Measurements from ENCODE around the gene DOCK3. TPM values are rescaled to one million over a fixed set of nuclear protein-coding genes. Genes with fewer than 3 reads are reported as not detected.

DOCK3 gene
- total and polyA plus RNA-seq, 10 of the 15 experiments (the other 5 are each of a cell fraction or from before 2014, with no cell fraction given): 0.02 to 0.52 (median 0.04) TPM; not detected in 5

DNA sequence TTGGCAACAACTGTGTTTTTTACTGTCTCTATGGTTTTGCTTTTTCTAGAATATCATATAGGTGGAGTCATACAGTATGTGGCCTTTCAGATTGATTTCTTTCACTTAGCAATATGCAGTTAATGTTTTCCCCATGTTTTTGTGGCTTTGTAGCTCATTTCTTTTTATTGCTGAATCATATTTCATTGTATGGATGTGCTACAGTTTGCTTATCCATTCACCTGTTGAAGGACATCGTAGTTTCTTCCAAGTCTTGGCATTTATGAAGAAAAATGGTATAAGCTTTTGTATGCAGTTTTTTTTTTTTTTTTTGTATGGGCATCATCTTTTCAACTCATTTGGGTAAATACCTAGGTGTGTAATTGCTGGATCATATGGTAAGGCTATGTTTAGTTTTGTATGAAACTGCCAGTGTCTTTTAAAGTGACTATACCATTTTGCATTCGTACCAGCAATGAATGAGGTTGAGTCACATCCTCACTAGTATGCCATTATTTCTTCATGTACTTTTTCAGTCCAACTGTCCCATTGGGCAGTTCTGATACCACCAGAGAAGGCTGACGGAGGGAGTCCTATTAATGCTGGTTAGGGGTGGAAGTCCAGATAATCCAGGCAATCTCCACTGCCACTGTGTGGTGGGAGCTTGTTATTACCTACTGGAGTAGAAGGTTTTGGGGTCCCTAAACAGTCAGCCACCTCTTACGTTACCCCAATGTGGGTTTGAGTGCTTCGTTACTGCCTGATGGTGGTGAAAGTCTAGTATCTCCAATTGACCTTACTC is 210.5 kb downstream of the DOCK3 start:
- WGBS (ENCODE audit: insufficient coverage, insufficient replicate concordance, low lambda C conversion rate, missing lambda C conversion rate): 8% methylated on average over 5 of the region's 5 CpGs
- Histone ChIP-seq H3K4me2 (ENCODE audit: control insufficient read depth, insufficient read depth) (no peak overlapping the region), H3K4me1 (ENCODE audit: control insufficient read depth, insufficient read depth, low read length) (no peaks in the 10 kb centered on the region), H4K20me1 (ENCODE audit: control insufficient read depth, insufficient read depth) (no peaks in the 10 kb centered on the region), H3K79me2 (ENCODE audit: control insufficient read depth, insufficient read depth, low read length) (no peaks in the 10 kb centered on the region), H2AFZ (ENCODE audit: control insufficient read depth, low read depth, low read length) (no peak overlapping the region), H3K9me3 (replicated peaks; ENCODE audit: control insufficient read depth, insufficient read depth, low read length) (no peaks in the 10 kb centered on the region), H3K4me3 (no peak overlapping the region), H3K9ac (ENCODE audit: control insufficient read depth, insufficient read depth, low read length) (no peak overlapping the region), H3K27me3 (replicated peaks in 1 of 2; ENCODE audit: control insufficient read depth in 2 of 2, insufficient read depth in 2 of 2, low read length in 1 of 2) (no peaks in the 10 kb centered on the region), H3K27ac (ENCODE audit: control insufficient read depth, insufficient read depth) (no peak overlapping the region), H3K36me3 (ENCODE audit: control insufficient read depth in 2 of 2, insufficient read depth in 2 of 2, low read length in 1 of 2) (no peaks in the 10 kb centered on the region)
- intact Hi-C loops (cut with micrococcal nuclease; ENCODE audit: unreplicated experiment): no loop called here
- POLR2A ChIA-PET: interaction anchor here (0.6 kb wide), 1 partner anchor 41 kb away, joined by 4 read pairs; no protein-coding TSS in a partner anchor
- DNase-seq (ENCODE audit: low read depth, low spot score): no peak
- BruUV-seq (replicated peaks): no TSS peak
- RAD21 ChIA-PET (ENCODE audit: unreplicated experiment): no interaction called here
- CTCF ChIA-PET: no interaction called here
- no peak for TF ChIP-seq TCF12 (IDR thresholded peaks at IDR 0.05; ENCODE audit: low read depth, low read length)
- TF ChIP-seq, protein P1, sequence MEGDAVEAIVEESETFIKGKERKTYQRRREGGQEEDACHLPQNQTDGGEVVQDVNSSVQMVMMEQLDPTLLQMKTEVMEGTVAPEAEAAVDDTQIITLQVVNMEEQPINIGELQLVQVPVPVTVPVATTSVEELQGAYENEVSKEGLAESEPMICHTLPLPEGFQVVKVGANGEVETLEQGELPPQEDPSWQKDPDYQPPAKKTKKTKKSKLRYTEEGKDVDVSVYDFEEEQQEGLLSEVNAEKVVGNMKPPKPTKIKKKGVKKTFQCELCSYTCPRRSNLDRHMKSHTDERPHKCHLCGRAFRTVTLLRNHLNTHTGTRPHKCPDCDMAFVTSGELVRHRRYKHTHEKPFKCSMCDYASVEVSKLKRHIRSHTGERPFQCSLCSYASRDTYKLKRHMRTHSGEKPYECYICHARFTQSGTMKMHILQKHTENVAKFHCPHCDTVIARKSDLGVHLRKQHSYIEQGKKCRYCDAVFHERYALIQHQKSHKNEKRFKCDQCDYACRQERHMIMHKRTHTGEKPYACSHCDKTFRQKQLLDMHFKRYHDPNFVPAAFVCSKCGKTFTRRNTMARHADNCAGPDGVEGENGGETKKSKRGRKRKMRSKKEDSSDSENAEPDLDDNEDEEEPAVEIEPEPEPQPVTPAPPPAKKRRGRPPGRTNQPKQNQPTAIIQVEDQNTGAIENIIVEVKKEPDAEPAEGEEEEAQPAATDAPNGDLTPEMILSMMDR (IDR thresholded peaks at IDR 0.05 in 2 of 3, conservative IDR thresholded peaks at IDR 0.05 in 1 of 3; ENCODE audit: control insufficient read depth in 2 of 3, extremely low read depth in 1 of 3, insufficient read depth in 1 of 3, low read depth in 3 of 3, low read length in 3 of 3): peak in 1 of 3 experiments; percentile 35; a peak in 2 of 6 replicates
- peak; percentile 48 for TF ChIP-seq RAD21 (IDR thresholded peaks at IDR 0.05; ENCODE audit: insufficient read depth, low read depth, low read length)
- SMC1A ChIA-PET (ENCODE audit: uncharacterized antibody, unreplicated experiment): interaction anchor here (1.0 kb wide), 1 partner anchor 11 kb away, joined by 3 read pairs; no protein-coding TSS in a partner anchor
- in situ Hi-C loops (cut with MboI): no loop called here
- no peak for FAIRE-seq
- ATAC-seq: no peak
